Measurements from ENCODE around the gene KRIT1. TPM values are rescaled to one million over a fixed set of nuclear protein-coding genes. Genes with fewer than 3 reads are reported as not detected.

KRIT1 gene
- 48.4 and 52.3 TPM in 2 replicates for total RNA-seq

GRCh38 chr7:92245487-92246359, at the start of gene KRIT1, which contains the start of gene ANKIB1:
Gene KRIT1, minus strand, starts transcription at chr7:92245914. Its CDS starts 3,779 bp downstream, at chr7:92242135.
Gene ANKIB1, plus strand, starts transcription at chr7:92245974. Its CDS starts 49,005 bp downstream, at chr7:92294979.

DNA sequence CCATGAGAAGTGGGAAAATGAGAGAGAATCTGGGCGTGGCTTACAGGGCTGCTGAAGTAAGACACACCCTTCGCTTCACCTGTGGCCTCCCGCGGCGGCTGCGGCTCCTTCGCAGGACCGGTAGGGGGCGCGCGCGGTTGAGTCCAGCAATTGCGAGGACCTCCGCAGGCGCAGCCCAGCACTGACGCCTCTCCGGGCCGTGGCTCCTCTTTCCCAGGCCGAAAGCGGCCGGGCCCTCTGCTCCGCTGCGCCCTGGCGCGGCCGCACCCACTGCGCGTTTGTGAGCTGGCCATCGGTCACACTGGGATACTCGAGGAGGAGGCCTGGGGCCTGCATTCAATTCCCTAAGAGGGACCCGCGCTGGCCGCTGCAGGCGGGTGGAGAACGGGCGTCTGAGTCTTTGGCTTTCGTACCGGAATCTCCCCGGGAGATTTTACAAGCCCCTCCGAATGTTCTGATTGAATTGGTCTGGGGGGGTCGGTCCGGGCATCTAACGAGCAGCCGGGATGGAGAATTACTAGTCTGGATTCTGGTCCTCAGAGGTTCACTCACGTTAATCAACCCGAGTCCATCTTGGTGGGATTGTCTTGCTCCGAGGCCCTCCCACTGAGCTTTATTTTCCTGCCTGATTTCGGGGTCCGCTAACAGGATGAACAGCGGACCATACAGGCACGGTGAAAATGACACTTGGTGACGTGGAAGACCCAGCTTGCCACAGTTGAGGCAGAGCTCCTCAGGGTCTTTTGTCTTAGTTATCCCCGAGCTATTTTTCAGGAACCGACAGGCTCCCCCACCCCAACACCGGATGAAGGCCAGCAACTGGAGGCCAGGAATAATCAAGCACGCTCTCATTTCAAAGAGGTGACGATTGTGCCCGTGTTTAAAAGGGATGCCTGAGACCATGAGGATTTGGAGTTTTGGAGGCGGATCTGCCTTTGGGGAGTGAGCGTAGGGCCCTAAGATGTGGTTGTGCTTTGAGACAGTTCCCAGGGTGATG, 66.5 kb downstream of the KRIT1 start, which contains the start of gene LRRD1:
Gene LRRD1, minus strand, starts transcription at position 215 of the 997 bp plus-strand sequence. CDS start 13,940 bp downstream, outside the sequence.

Other genes with a start within 250 kb of the KRIT1 start
- 222 and 275 TPM in 2 replicates for gene CYP51A1, start 111.4 kb downstream of the KRIT1 start, total RNA-seq
- 0.28 and 0.30 TPM in 2 replicates for gene LRRD1, start 66.8 kb downstream of the KRIT1 start, total RNA-seq
- 60.6 and 65.1 TPM in 2 replicates for gene ANKIB1, start 60 bp upstream of the KRIT1 start, total RNA-seq
- 29.2 and 30.9 TPM in 2 replicates for gene GATAD1, start 201.6 kb upstream of the KRIT1 start, total RNA-seq
- gene ERVW-1, start 232.0 kb upstream of the KRIT1 start, total RNA-seq = not detected in 2 replicates

Measured in smooth muscle cell of the umbilical artery (primary cell).